Cardiac muscle cell (in vitro differentiated cells and primary cell): ENCODE results near the gene MYBBP1A. TPM values are rescaled to one million over a fixed set of nuclear protein-coding genes. Genes with fewer than 3 reads are reported as not detected.

Experiments
- DNase-seq, 2 donors: peaks; one replicate each; pipeline versions ENCODE4 v3.0.0 to v3.0.0-alpha.2; 2010 to 2017; ENCODE audit warnings: low read depth in 1 of 2, low spot score in 1 of 2
- H3K27ac ChIP-seq: fragments of 200-600 bp; sonication (generic); 2 replicates; pipeline ENCODE4 v1.5.1; 2016
- H3K27me3 ChIP-seq: fragments of 200-600 bp; sonication (generic); 2 replicates; pipeline ENCODE4 v1.6.0; 2016; ENCODE audit warnings: control low read depth
- H3K36me3 ChIP-seq: fragments of 200-600 bp; sonication (generic); 2 replicates; pipeline ENCODE4 v1.5.1; 2016; ENCODE audit warnings: control low read depth
- H3K4me1 ChIP-seq: fragments of 200-600 bp; sonication (generic); 2 replicates; pipeline ENCODE4 v1.8.1; 2017; ENCODE audit warnings: low read depth, mild to moderate bottlenecking, mixed run types
- H3K4me3 ChIP-seq: fragments of 200-600 bp; sonication (generic); 2 replicates; pipeline ENCODE4 v1.5.1; 2016; ENCODE audit warnings: mild to moderate bottlenecking
- H3K9me3 ChIP-seq: fragments of 200-600 bp; sonication (generic); 2 replicates; pipeline ENCODE4 v1.5.1; 2017; ENCODE audit warnings: low read depth, mild to moderate bottlenecking, control low read depth
- polyA plus RNA-seq: library from polyadenylated mRNA; unstranded; fragments of >200 nt; fragmentation: Nextera tagmentation; extraction: Ambion mirVana; gene quantifications from 2 replicates; pipeline ENCODE4 v1.2.1, GENCODE V29; 2016
- total RNA-seq: library from RNA; depleted of rRNA; stranded (reverse); fragments of >200 nt; gene quantifications from 2 replicates; pipeline ENCODE4 v1.2.3, GENCODE V29; 2016
- TF ChIP-seq, protein P1 (sequence below): IDR thresholded peaks from 2 replicates; pipeline ENCODE4 v1.5.1; 2012; ENCODE audit warnings: low read depth, mild to moderate bottlenecking, low read length

Gene MYBBP1A
- total and polyA plus RNA-seq, 2 experiments from 2014 or later: 51.5 to 57.1 TPM

- H3K27me3 ChIP-seq: no peaks in the 10 kb centered on the region
- no peak overlapping the region for H3K27ac ChIP-seq
- DNase-seq: no peak
- H3K4me1 ChIP-seq: no peaks in the 10 kb centered on the region
- H3K9me3 ChIP-seq: no peaks in the 10 kb centered on the region
- H3K4me3 ChIP-seq: no peak overlapping the region
- H3K36me3 ChIP-seq: no peaks in the 10 kb centered on the region
- TF ChIP-seq, protein P1, sequence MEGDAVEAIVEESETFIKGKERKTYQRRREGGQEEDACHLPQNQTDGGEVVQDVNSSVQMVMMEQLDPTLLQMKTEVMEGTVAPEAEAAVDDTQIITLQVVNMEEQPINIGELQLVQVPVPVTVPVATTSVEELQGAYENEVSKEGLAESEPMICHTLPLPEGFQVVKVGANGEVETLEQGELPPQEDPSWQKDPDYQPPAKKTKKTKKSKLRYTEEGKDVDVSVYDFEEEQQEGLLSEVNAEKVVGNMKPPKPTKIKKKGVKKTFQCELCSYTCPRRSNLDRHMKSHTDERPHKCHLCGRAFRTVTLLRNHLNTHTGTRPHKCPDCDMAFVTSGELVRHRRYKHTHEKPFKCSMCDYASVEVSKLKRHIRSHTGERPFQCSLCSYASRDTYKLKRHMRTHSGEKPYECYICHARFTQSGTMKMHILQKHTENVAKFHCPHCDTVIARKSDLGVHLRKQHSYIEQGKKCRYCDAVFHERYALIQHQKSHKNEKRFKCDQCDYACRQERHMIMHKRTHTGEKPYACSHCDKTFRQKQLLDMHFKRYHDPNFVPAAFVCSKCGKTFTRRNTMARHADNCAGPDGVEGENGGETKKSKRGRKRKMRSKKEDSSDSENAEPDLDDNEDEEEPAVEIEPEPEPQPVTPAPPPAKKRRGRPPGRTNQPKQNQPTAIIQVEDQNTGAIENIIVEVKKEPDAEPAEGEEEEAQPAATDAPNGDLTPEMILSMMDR: no peak
Measured at GRCh38 chr17:4490637-4491061, 64.5 kb downstream of the MYBBP1A start.

- H3K36me3 ChIP-seq: no peaks in the 10 kb centered on the region
- H3K4me3 ChIP-seq: no peak overlapping the region
- no peak overlapping the region for H3K27ac ChIP-seq
- no peaks in the 10 kb centered on the region for H3K4me1 ChIP-seq
- DNase-seq: no peak
- H3K27me3 ChIP-seq: no peaks in the 10 kb centered on the region
- TF ChIP-seq, protein P1: no peak
- no peaks in the 10 kb centered on the region for H3K9me3 ChIP-seq
Measured at GRCh38 chr17:4490109-4490591, 65.0 kb downstream of the MYBBP1A start.

DNA sequence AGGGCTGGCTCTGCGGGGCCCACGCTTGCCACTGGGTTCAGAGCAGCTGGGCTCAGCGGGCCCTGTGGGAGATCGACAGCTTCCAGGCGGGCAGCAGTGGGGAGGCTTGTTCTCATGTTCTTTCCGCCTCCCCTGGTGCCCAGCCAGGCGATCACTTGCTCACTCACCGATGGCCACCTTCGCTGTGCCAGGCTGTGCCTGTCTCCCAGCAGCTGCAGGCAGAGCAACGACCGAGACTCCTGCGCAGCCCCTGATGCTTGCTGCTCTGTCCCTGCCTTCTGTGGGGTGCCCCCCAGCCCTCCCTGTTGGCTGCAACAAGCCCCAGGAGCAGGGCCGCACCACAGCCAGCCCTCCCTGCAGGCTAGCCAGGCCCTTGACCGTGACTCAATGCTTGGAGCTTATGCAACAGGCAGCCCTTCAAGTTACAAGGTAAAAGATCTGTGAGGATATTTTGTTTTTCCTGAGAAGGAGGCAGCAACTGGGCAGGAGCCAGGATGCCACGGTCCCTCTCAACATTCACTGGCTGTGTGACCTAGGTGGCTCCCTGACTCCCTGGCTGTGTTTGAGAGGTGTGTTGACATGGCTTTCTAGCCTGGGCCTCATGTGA lies 66.1 kb downstream of the MYBBP1A start:
- H3K4me1 ChIP-seq: no peaks in the 10 kb centered on the region
- TF ChIP-seq, protein P1: no peak
- H3K27ac ChIP-seq: no peak overlapping the region
- DNase-seq: no peak
- no peak overlapping the region for H3K4me3 ChIP-seq
- H3K27me3 ChIP-seq: no peaks in the 10 kb centered on the region
- no peaks in the 10 kb centered on the region for H3K36me3 ChIP-seq
- no peaks in the 10 kb centered on the region for H3K9me3 ChIP-seq

Other genes starting within 250 kb of the MYBBP1A start
- 99.0 and 120 TPM in 2 replicates for gene UBE2G1, start 188.7 kb downstream of the MYBBP1A start, total RNA-seq
- 107 and 123 TPM in 2 replicates for gene UBE2G1, start 188.7 kb downstream of the MYBBP1A start, polyA plus RNA-seq
- not detected in 2 replicates for gene SPNS3, start 121.4 kb downstream of the MYBBP1A start, total RNA-seq
- not detected in 2 replicates for gene SPNS3, start 121.4 kb downstream of the MYBBP1A start, polyA plus RNA-seq
- gene SPNS2, start 56.5 kb downstream of the MYBBP1A start, total RNA-seq: 1.0 and 3.5 TPM in 2 replicates
- 1.6 and 1.7 TPM in 2 replicates for gene SPNS2, start 56.5 kb downstream of the MYBBP1A start, polyA plus RNA-seq
- gene GGT6, start 5.2 kb upstream of the MYBBP1A start, total RNA-seq: not detected in 2 replicates
- gene GGT6, start 5.2 kb upstream of the MYBBP1A start, polyA plus RNA-seq: not detected in 2 replicates
- gene SMTNL2, start 29.1 kb upstream of the MYBBP1A start, total RNA-seq: 176 and 184 TPM in 2 replicates
- gene SMTNL2, start 29.1 kb upstream of the MYBBP1A start, polyA plus RNA-seq: 269 TPM in 2 replicates
- gene ALOX15, start 86.3 kb upstream of the MYBBP1A start, total RNA-seq: 0.71 and 1.1 TPM in 2 replicates
- gene ALOX15, start 86.3 kb upstream of the MYBBP1A start, polyA plus RNA-seq: 1.5 TPM in 1 of 2 replicates, not detected in the other
- gene PELP1, start 148.8 kb upstream of the MYBBP1A start, total RNA-seq: 47.3 and 63.2 TPM in 2 replicates
- 52.6 and 77.7 TPM in 2 replicates for gene PELP1, start 148.8 kb upstream of the MYBBP1A start, polyA plus RNA-seq
- 14.4 and 17.3 TPM in 2 replicates for gene ARRB2, start 155.2 kb upstream of the MYBBP1A start, total RNA-seq
- gene ARRB2, start 155.2 kb upstream of the MYBBP1A start, polyA plus RNA-seq: 23.3 and 33.0 TPM in 2 replicates
- gene MED11, start 176.0 kb upstream of the MYBBP1A start, total RNA-seq: 36.8 and 47.7 TPM in 2 replicates
- gene MED11, start 176.0 kb upstream of the MYBBP1A start, polyA plus RNA-seq: 39.1 and 40.8 TPM in 2 replicates
- gene ZMYND15, start 184.4 kb upstream of the MYBBP1A start, total RNA-seq: not detected in 2 replicates
- not detected in 2 replicates for gene ZMYND15, start 184.4 kb upstream of the MYBBP1A start, polyA plus RNA-seq
- 0.60 and 0.66 TPM in 2 replicates for gene CXCL16, start 184.5 kb upstream of the MYBBP1A start, total RNA-seq
- gene CXCL16, start 184.5 kb upstream of the MYBBP1A start, polyA plus RNA-seq: 0.89 and 1.2 TPM in 2 replicates
- gene TM4SF5, start 216.5 kb upstream of the MYBBP1A start, total RNA-seq: not detected in 2 replicates
- gene TM4SF5, start 216.5 kb upstream of the MYBBP1A start, polyA plus RNA-seq: not detected in 2 replicates
- 0.78 and 2.2 TPM in 2 replicates for gene VMO1, start 231.0 kb upstream of the MYBBP1A start, total RNA-seq
- 1.1 and 1.2 TPM in 2 replicates for gene VMO1, start 231.0 kb upstream of the MYBBP1A start, polyA plus RNA-seq
- gene GLTPD2, start 233.6 kb upstream of the MYBBP1A start, total RNA-seq: not detected in 2 replicates
- gene GLTPD2, start 233.6 kb upstream of the MYBBP1A start, polyA plus RNA-seq: 4.1 and 5.4 TPM in 2 replicates
- 136 and 260 TPM in 2 replicates for gene PSMB6, start 240.8 kb upstream of the MYBBP1A start, total RNA-seq
- gene PSMB6, start 240.8 kb upstream of the MYBBP1A start, polyA plus RNA-seq: 409 and 580 TPM in 2 replicates